ENCODE measurements around the gene MCM5. TPM values are rescaled to one million over a fixed set of nuclear protein-coding genes. Genes with fewer than 3 reads are reported as not detected.
"Not testable (repeated sequence)": the region's sequence is repeated elsewhere in the genome, so short reads cannot be mapped to it uniquely, and the experiment has no call there.

Gene MCM5
- total RNA-seq: 12.4 TPM
- long read RNA-seq, transcript MCM5-201 (17 exons, 3,534 nt): major isoform, 54 of 83 reads
- long read RNA-seq, partial matches to known transcripts: 21 of 83 reads
- long read RNA-seq, other reads (novel, unspliced or antisense): 8 of 83 reads

DNA sequence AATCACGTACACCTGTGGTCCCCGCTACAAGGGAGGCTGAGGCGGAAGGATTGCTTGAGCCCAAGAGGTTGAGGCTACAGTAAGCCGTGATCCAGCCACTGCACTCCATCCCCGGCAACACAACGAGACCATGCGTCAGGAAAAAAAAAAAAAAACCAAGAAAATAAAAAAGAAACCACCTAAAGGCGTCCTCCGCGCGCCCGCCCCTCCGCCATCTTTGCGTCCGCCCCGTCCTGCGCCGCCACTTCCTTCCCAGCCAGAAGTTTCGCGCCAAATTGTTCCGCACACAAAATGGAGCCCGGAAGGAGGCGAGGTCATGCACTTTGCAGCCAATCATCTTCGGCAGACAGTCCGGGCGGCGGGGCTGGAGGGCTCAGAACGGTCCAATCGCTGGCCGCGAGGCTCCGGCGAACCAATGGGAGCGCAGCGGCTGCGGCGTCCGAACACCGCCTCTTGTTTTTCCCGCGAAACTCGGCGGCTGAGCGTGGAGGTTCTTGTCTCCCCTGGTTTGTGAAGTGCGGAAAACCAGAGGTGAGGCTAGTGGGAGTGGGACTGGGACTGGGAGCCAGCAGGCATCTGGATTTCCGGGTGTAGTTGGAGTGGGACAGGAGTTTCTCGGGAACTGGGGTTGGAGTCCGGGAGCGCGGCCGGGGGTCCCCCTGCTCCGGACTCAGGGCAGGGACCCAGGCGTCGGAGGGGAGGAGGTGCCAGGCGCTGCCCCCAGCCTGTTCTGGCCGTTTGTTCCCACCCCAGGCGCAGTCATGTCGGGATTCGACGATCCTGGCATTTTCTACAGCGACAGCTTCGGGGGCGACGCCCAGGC, at the start of gene MCM5:
Gene MCM5 (plus strand): TSS at position 463 of the 823 bp plus-strand sequence. CDS start 299 bp downstream, at position 762.
- peak; percentile 99 for DNase-seq (ENCODE audit: low spot score)

DNA sequence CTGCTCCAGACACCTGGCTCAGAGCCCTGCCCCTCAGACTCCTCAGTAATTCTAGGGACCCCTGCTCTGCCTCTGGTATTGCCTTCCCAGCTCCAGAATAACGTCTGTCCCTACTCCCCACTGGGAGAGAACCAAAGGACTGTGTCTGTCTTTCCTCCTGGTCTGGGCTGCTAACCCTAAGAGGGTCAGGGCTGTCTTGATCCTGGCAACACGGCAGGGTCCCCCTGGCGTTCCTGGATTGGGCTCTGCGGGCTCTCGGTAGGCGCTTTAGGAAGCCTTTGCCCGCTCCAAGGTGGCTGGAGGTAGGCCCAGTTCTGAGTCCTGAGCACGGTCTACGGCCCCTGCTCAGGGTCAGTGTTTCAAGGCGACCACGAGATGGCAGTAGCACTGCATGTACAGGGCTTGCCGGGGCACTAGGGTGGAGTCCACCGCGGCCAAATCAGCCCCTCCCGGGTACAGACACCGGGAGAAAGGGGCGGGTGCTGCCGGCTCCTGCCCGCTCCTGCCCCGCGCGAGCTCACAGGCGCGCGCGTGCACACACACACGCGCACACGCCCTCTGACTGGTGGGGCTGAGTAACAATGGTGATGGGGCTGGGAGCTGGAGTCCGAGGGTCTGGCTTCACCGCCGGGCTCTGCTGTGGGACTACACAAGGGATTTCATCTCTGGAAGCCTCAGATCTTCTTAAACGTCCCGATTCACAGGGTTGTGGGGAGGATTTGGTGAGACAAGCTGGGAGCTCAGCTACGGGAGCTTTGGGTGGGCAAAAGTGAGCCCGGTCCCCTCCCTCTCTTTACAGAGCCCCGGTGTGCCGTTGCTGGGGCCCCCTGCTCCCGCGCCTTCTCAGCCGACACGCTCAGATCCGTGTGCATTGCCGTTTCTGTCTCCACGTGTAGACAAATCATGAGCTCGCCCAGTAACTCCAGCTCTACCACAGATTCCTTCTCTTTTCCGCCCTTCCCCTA, 49.1 kb upstream of the MCM5 start:
- peak; percentile 97 for DNase-seq (ENCODE audit: low spot score)

DNA sequence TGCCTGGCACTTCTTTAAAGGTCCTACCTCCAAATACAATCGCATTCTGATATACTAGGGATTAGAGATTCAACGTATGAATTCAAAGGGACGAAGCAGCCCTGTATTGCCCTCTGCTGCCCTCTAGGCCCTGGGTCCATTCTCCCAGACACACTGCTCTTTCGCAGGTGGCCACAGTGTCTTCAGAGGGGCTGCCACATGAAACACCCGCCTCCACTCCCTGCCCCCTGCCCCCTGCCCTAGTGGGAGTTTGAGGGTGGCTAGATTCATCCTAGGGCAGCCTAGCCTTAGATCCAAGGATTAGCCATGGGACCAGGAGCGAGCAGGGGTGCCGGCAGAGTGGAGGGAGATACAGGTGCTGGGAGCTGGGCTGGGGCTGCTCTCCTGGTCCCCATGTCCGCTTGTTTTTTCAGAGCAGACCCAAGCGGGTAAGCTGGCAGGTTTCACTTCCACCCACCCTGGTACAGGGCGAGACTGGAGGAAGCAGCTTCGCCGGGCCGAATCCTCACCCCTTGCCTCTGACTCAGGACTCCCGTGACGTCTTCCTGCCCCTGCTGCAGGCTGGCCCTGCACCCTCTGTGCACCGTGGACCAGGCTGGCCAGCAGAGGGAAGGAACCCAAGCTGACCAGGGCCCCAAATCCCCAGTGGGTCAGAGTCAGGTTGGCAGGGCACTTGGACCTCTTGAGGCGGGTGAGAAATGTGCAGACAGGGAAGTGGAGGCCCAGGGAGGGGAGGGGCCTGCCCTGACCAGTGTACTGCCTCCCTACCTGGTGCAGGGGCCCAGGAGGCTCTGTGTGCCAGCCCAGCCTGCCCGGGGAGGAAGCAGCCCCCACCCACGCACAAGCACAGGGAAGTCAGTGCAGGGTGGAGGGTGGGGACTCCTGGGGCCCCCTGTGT, 47.5 kb upstream of the MCM5 start:
- DNase-seq (ENCODE audit: low spot score): no peak

DNA sequence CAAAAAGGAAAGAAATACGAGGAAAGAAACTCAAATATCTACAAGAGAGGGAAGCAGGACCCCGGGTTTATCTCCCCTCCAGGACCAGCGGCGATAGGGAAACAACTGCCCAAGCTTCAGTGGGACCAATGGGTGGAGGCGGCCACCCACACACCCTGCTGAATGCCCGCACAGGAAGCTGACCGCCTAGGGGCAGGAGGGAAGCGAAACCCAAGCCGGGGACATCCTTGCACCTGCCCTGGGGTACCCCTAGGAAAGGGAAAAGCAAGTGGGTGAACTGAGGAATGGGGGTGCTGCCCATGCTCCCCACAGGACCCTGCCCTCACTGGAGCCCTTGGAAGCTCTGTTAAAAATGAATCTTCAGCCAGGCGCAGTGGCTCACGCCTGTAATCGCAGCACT, 46.6 kb upstream of the MCM5 start:
- no peak for DNase-seq (ENCODE audit: low spot score)

DNA sequence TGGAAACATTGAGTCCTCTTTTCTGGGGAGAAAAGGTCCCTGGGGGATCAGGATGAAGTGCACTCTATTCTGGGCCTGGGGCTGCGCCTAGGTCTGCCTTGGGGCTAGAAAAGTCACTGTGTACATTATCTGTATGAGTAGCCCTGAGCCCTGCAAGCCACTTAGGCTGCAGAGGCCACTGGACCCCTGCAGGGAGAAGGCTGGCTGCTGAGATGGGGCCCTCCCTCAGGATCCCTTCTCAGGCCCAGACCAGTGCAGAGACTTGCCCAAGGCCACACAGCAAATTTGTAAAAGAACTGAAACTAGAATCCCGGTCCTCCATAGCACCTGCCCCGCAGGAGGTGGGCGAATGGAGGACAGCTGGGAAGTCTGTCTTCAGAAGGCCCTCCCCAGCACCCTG, 45.9 kb upstream of the MCM5 start:
- DNase-seq (ENCODE audit: low spot score): no peak

DNA sequence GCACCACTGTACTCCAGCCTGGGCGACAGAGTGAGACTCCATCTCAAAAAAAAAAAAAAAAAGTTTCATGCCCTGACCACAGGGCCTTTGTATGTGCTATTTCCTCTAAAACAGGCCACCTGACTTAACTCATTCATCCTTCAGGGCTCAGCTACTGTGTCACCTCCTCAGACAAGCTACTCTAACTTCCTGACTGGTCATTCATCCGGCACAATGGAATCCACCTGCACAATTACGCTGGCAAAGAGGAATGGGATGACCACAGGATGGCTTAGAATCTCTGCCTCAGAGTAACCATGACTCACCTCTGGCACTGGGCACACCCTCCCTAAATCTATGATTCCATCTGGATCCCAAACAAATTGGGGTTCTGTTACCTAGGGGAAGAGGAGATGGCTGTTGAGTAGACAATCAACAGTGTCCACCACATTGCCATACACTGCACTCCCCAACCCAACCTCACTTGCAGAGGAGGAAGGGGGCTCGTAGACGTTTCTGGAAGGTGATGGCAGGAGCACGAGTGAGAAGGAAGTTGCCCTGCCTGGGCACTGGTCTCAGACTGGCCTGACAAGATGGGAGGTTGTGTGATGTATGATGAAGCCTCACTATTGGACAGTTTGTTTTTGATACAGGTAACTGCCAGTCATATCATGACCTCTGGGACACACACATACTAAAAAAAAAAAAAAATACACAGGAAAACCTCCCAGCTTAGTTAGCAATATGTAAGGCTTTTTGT, 41.9 kb upstream of the MCM5 start:
- DNase-seq (ENCODE audit: low spot score): no peak

DNA sequence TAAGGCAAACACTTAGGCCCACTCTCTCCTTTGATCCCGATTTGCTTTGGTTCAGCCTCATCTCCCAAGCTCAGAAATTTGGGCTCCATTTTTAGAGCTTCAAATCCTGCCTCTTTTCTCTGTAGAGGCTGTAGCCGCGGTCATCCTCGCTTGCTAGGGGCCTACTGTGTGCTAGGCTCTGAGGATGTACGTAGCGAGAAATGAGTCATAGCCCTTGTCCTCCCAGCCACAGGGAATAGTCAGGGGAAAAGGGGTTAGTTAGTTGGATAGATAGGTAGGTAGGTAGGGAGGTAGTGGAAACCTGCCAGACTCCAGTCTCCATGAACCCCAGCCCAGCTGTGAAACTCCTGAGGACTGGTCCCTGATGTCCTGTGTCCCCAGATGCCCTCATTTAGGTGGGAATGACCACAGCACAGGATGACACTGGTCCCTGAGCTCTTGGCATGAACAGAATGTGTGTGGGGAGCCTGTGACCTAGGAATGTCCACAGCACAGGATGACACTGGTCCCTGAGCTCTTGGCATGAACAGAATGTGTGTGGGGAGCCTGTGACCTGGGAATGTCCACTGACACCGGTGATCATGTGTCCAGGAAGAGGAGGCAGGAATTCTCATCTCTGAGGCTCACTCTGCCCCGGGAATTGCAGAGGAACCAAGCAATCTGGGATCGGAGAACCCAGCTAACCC, 40.4 kb upstream of the MCM5 start:
- no peak for DNase-seq (ENCODE audit: low spot score)

DNA sequence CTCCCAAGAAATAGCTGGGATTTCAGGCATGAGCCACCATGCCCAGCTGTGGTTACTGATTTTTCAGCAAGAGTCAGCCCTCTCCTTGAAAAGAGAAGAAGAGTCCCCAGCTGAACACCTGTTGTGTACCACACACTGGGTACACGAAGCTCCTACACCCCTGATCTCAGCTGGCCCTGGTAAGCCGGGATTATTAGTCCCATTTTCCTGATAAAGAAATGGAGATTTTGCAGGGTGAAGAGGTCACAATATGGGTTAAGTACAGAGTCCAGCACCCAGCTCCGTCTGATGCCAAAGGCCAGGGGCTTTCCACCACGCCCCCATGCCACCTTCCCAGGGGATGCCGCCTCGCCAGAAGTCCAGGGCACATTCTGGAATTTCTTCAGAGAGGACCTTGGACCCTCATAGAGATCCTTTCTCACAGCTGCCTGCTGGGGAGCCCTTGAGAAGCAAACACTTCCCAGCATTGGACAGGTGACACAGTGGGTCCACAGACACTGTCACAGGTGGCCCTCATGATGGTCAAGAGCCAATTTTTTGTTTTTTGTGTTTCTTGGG, 38.9 kb upstream of the MCM5 start:
- no peak for DNase-seq (ENCODE audit: low spot score)

DNA sequence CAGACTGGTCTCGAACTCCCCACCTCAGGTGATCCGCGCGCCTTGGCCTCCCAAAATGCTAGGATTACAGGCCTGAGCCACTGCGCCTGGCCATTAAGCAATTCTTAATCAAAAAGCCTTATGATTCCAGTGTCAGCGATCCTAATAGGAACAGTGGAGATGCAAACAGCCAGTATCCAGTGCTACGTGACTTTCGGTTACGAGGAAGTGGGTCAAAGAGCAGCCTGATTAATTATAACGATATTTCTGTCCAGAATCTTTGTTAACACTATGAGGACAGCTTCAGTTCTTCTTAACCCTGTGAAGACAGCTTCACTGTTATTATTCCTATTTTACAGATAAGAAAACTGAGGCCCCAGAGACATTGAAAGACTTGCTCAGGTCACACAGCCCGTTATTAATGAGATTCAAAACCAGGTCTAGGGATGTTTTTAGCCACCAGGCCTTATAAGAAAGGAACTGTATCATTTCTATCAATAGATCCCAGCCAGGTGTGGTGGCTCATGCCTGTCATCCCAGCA, 36.3 kb upstream of the MCM5 start:
- no peak for DNase-seq (ENCODE audit: low spot score)

DNA sequence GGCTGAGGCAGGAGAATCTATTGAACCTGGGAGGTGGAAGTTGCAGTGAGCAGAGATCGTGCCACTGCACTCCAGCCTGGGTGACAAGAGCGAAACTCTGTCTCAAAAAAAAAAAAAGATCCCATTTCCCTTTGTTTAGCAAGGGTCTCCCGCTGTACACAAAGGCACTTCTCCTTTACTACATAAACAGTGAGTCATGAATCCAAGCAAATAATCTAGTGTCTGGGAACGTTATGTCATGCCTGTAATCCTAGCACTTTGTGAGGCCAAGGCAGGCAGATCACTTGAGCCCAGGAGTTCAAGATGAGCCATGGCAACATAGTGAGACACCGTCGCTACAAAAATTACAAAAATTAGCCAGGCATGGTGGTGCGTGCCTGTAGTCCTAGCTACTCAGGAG, 35.7 kb upstream of the MCM5 start:
- not testable (repeated sequence) for DNase-seq (ENCODE audit: low spot score)

DNA sequence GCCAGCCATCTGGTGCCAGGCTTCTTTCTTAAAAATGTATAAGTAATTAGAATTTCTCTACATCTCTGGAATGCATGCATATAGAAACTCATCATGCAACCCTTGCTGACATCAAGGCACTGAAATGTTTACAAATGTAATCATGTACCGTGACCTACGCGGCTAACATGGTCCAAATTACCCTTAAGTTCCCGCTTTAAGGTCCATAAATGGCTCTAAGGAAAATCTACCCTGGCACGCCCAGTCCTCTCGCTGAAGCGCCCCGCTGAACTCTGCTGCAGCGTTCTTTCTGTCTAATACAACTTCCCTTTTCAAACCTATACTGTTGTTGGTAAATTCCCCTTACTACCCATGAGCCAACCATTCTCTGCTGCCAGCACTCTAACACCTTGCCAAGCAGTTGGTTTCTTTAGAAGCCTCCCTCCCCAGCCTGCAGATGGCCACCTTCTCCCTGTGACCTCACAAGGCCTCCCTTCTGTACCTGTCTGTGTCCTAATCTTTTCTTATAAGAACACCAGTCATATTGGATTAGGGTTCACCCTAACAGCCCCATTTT, 32.5 kb upstream of the MCM5 start:
- no peak for DNase-seq (ENCODE audit: low spot score)

DNA sequence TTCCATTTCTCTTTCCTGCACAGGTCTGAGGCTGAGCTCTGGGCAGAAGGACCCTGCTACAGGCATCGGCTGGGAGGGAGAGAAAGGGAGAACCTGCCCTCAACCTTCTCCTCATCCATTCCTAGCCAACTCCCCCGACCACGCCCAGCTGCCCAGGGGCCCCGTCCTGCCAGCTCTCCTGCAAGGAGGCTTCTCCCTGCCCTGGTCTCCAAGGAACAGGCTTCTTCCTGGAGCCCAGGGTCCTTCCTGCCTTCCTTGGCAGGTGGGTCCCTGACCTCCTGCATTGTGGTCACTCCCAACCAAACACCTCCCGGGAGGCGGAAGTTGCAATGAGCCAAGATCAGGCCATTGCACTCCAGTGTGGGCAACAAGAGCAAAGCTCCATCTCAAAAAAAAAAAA, 31.6 kb upstream of the MCM5 start:
- no peak for DNase-seq (ENCODE audit: low spot score)

DNA sequence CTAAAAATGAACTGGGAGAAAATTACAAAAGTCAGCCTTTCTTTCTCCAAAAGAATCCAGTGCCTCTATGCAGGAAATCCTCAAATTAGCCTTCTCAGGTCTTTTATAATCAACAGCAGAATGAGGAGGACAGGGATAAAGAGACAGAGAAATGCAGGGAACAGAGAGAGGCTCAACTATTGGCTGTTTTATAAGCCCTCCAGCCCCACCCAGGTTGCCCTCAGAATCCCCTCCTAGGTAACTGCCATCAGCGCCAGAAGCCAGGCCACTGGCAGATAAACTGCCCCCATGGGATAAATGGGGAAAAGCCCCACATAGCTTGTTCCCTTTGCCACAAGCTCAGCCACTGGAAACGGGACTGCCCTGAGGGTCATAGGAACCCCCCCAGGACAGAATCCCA, 29.9 kb upstream of the MCM5 start:
- no peak for DNase-seq (ENCODE audit: low spot score)

DNA sequence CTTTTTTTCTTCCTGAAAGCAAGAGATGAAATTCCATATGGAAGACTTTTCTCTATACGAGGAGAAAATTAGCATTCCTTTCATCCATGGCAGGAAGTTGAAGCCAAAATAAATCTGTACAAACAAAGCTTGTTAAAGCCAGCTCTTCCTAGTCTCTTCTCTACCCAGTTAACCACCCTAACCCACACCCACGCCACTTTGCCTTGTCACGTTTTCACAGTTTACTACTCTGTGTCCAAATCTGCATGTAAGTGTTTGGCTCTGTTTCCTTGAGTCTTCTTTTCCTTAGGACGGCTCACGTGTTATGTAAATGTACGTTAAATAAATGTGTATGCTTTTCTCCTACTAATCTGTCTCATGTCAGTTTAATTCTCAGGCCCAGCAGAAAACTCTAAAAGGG, 26.2 kb upstream of the MCM5 start:
- no peak for DNase-seq (ENCODE audit: low spot score)

DNA sequence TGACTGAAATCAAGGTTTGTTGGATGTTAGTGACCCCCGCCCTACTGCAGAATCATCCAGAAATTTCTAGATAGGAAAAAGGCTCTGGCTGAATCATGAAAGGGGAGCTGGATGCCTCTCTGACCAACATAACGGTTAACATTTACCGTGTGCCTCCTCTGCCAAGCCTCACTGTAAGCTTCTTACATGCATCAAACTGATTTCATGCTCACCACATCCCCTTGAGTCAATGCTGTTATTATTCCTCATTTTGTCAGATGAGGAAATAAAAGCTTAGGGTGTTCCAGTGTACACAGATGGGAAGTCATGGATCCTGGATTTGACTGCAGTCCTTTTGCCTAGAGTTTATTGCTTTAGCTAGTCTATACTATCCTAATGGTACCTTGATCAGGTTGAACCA, 24.9 kb upstream of the MCM5 start:
- DNase-seq (ENCODE audit: low spot score): no peak

DNA sequence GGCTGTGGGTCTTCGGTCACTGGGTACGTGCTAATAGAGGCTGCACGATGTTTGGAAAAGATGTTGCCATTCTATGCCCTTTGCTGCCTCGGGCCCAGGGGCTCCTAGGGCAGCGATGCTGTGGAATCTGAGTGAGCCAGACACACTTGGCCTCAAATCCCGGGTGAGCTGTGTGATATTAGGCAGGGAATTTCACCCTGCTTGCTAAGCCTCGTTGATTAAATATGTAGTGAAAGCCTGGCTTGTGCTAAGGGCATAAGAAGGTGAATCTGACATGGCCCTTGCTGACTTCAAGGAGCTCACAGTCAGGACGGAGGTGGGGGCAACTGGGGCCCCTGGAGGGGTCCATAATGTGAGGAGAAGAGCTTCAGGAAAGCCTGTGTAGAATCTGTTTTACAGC, 24.4 kb upstream of the MCM5 start:
- no peak for DNase-seq (ENCODE audit: low spot score)

DNA sequence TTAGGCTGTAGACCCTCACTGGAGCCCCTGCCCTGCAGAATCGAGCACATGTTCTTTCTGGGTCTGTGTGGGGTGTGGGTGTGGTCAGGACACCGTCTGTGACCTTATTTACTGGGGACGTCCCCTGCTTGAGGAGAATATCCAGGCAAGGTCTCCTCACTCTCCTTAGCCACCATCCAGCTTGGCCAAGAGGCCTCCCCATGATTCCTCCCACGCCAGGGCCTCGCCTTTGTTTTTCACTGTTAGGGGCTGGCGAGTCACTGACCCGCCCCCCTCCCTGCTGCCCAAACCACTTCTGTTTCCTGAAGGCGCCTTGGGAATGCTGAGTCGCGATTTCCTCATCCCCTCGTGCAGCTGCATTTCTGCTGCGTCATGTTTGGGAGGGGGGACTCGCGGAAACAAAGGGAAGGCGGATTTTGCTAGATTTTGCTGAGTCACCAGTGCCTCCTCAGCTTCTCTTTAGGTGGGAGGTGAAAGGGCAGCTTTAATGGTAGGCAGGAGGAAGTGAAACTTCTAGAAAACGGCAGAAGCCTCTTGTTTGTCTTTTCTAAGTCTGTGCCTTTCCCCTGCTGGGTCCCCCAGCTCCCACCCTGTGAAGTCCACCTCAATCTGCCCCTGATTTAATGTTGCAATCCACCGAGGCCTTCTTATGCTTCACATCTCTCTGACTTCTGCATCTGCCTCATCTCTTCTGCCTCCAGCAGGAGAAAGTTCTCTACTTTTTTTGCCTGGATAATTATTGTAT, 23.0 kb upstream of the MCM5 start:
- peak; percentile 94 for DNase-seq (ENCODE audit: low spot score)

DNA sequence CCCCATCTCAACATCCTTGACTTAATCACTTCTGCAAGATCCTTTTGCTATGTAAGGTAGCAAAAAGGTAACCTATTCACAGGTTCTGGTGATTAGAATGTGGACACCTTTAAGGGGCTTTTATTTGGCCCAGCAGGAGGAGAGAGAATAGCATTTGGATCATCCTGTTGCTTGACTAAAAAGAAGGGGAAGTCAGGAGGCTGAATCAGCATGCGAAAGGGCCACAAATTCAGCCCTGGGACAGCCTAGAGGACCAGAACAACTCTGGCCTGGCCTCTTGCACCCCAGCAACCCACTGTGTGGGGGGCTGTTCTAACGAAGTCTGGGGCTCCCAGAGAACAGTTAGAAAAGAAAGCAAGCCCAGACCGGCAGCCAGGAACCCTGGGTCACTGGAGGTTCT, 22.2 kb upstream of the MCM5 start:
- no peak for DNase-seq (ENCODE audit: low spot score)
